HG03575 (cell line): Measurements from ENCODE around the gene COPRS.

ENCODE experiments used
- ATAC-seq: cut with Tn5 transposase; IDR thresholded peaks from one replicate; pipeline ENCODE4 v1.9.1; 2021; ENCODE audit not compliant: unreplicated experiment, insufficient number of reproducible peaks, low FRiP score; ENCODE audit errors: extremely low read depth

The COPRS gene

GRCh38 chr17:31858642-31859486, at the start of gene COPRS:
Gene COPRS, minus strand, starts transcription at chr17:31859244. Its CDS starts 45 bp downstream, at chr17:31859199.
- ATAC-seq = no peak

DNA sequence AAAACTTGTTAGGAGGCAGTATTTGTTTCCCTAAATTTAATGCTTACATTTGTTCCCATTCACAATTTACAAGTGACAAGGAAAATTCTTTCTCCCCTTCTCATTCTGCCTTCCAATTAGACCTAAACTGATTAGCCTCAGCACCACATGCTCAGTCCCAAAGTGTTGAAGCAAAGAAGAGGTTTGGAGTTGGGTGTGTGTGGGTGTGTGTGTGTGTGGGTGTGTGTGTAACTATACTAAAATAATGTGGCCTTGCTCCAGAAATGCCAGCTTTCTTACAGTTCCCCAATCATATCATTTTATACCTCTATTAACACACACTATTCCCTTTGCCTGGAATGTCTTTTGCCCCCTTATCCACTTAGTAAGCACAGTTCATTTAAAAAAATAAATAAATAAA, 49.3 kb upstream of the COPRS start:
- ATAC-seq = no peak

DNA sequence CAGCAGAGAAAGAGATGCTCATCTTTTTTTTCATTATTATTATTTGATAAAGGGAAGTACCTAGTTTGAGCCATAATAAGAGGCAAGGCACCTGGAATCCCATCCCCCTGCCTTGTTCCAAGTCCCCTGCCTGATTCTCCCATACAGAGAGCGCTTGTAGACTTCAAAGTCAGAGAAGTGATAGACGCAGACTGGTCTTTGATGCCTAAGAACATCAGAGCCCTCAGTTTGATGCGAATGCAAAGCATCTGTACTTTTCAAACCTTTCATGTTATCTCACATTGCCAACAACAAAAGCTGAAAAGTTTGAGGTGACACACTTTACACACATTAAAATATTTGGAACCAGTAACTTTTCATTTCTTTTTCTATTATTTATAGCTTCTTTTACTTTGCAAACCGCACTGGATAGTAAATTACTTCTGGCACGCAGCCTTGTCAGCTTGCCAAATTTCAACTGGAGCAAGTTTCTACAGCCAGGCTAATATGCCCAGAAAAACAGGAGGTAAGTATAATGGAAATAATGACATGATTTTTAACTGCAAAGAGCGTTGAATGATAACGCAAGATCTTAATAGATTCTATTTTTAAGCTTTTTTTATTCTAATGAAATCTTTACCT, 48.4 kb upstream of the COPRS start:
- no peak for ATAC-seq

GRCh38 chr17:31903401-31903800, 44.4 kb upstream of the COPRS start:
- ATAC-seq = no peak

- ATAC-seq = no peak
These were observed 43.6 kb upstream of the COPRS start for GRCh38 chr17:31902693-31903092.

DNA sequence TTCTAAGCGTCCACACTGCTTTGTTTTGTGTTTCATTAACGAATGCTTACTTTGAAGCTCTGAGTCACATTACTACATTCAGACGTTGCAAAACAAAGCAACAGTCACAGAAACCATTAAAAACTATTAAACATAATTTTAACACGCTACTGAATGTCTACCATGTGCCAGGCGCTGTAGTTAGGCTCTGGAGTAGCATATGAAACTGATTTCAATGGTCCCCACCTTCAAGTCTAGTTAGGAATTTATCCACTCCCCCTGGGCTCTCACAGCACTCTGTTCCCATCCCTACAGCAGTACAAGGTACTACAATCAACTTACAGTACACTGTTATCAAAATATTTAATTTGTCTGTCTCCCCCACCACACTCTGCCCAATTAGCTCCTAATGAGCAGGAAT, 41.8 kb upstream of the COPRS start:
- ATAC-seq = no peak

- no peak for ATAC-seq
These were observed 29.1 kb upstream of the COPRS start for GRCh38 chr17:31888124-31888523.

DNA sequence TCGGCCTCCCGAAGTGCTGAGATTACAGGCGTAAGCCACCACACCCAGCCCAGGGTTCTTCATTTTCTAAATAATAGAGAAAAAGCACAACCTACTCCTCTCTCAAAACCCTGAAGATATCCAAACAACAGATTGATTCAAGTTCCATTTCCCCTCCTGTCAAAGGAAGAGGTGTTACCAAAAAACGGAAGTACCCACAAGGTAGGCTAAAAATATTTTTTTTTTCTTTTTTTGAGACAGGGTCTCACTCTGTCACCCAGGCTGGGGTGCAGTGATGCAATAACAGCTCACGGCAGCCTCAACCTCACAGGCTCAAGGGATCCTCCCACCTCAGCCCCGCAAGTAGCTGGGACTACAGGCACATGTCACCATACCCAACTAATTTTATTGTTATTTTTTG, 23.5 kb upstream of the COPRS start:
- ATAC-seq = no peak

DNA sequence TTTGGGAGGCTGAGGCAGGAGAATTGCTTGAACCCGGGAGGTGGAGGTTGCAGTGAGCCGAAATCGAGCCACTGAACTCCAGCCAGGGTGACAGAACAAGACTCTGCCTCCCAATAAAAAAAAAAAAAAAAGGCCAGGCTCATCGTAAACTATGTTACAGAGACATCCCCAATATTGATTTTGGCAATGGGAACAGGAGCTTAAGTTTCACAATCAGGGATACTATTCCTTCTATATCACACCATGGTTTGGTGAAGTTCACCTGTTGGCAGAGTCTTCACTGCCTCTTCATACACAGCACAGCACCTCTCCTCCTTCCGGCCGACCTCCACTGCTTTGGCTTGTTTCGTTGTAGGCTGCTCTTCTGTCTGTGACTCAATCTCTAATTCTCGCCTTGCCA, 21.3 kb upstream of the COPRS start:
- ATAC-seq = no peak

GRCh38 chr17:31878703-31879073, 19.6 kb upstream of the COPRS start:
- ATAC-seq = no peak

- ATAC-seq = no peak
These were observed 19.1 kb upstream of the COPRS start for GRCh38 chr17:31877911-31878702.

DNA sequence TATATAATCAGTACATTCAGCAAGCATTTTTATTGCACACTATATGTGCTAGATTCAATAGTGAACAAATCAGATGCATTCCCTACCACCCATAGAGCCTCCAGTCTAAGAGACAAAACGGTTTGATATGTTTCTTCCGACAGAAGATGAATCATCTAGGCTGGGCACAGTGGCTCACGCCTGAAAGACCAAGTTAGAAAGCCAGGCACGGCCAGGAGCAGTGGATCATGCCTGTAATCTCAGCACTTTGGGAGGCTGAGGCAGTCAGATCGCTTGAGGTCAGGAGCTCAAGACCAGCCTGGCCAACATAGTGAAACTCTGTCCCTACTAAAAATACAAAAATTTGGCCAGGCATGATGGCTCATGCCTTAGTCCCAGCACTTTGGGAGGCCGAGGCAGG, 18.3 kb upstream of the COPRS start:
- no peak for ATAC-seq

DNA sequence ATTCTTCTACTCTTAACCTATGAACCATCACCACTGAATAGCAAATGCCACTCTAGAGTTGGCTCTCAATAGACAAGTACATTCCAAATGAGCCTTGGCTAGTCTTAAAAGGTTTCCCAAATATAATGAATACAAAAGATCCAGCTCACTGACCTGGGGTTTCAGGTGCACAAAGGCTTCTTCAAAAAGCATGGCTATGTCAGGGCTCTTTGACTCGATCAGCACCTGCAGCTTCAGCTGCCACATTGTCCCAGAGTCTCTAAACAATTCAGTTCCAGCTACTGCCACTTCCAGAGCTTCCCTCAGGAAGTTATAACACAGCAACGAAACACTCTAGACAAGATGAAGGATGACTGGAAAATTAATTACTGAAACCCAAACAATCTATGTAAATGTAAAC, 16.0 kb upstream of the COPRS start:
- ATAC-seq = no peak

- ATAC-seq = no peak
These were observed 10.9 kb upstream of the COPRS start for GRCh38 chr17:31869797-31870568.

DNA sequence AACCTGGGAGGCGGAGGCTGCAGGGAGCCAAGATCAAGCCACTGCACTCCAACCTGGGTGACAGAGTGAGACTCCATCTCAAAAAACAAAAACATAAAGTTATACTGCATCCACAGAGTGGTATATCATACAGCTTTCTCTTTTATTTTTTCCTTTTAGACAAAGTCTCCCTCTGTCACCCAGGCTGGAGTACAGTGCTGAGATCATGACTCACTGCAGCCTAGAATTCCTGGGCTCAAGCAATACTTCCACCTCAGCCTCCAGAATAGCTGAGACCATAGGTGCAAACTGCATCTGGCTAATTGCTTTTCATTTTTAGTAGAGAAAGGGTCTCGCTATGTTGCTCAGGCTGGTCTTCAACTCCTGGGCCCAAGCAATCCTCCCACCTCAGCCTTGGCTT, 10.0 kb upstream of the COPRS start:
- ATAC-seq = no peak

DNA sequence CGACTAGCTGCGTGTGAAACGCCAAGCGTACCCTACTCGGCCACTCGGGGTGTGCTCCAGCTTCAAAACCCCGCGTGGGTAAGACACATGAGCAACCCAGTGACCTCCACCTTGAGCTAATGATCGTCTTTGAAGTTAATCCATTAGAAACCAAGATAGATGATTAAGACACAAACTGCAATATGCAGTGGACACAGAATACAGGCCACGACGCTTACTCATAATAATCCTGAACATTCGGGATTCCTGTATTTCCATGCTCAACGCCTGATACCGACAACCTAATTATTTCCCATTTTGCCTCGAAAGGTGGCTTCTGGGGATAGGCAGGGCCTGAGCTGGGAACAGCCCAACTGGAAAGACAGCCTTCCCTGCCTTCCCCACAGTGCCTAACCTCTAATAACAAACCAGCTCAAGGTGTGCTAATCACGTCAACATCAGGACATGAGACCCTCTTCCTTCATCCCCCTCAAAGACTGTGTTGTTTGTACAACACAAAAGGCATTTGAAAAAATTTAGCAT, 504 bp upstream of the COPRS start:
- no peak for ATAC-seq

DNA sequence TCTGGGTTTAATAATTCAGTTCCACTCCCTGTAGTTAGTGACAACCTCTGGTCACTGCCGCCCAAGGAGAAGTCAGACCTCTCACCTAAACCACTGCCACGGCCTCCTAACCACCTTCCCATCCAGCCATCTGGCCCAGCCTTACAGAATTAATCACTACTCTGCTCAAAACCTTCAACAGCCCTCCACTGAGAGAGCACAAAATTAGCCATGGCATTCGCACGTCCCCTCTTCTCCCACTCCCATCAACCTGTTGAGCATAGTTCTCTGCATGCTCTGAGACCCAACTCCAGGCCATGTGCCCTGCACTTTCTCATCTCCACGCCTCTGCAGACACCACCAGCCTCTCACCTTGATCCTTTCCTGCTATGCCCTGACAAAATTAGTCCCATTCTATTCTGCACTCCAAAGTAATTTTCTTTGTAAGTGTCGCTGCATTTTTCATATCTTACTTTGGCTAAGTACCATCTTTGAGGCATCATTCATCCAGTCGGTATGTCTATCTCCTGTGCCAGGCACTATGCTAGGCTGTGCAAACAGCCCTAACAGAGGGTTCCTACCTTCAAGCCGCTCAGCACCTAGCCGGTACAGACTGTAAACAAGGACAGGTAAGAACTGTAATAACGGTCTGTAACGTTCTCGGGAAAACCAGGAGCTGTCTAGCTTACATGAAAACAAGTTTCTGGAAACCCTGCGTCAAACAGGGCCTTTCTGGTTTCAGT, 963 bp downstream of the COPRS start:
- ATAC-seq = no peak

DNA sequence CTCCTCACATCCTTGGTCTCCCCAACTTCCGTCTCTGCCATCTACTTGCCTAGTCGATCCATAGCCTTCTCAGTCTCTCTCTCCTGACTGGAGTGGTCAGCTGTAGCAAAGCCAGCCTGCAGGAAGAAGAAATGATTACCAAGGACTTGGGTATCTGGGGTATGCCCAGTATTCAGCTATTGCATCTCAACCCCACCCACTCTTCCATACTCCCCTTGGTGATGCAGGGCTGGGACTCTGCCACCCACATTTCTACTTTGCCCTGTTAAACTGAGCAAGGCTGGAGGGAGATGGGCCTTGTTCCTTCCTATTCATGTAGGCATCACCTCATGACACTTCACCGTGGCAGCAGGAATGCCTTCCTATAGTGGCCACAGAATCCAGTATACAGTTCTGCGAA, 2.3 kb downstream of the COPRS start:
- ATAC-seq = no peak
